Activated T-helper 9 cell treated with anti-CD3 and anti-CD28 coated beads, Interleukin-2, amount 50 U/mL, for 16 hours (primary cell): ENCODE results near the gene ZBTB11.
"Not testable (repeated sequence)": the region's sequence is repeated elsewhere in the genome, so short reads cannot be mapped to it uniquely, and the experiment has no call there.

Experiments used
- DNase-seq: peaks from one replicate; pipeline ENCODE4 v3.0.0-alpha.2; 2020; ENCODE audit warnings: low read depth

The ZBTB11 gene, protein sequence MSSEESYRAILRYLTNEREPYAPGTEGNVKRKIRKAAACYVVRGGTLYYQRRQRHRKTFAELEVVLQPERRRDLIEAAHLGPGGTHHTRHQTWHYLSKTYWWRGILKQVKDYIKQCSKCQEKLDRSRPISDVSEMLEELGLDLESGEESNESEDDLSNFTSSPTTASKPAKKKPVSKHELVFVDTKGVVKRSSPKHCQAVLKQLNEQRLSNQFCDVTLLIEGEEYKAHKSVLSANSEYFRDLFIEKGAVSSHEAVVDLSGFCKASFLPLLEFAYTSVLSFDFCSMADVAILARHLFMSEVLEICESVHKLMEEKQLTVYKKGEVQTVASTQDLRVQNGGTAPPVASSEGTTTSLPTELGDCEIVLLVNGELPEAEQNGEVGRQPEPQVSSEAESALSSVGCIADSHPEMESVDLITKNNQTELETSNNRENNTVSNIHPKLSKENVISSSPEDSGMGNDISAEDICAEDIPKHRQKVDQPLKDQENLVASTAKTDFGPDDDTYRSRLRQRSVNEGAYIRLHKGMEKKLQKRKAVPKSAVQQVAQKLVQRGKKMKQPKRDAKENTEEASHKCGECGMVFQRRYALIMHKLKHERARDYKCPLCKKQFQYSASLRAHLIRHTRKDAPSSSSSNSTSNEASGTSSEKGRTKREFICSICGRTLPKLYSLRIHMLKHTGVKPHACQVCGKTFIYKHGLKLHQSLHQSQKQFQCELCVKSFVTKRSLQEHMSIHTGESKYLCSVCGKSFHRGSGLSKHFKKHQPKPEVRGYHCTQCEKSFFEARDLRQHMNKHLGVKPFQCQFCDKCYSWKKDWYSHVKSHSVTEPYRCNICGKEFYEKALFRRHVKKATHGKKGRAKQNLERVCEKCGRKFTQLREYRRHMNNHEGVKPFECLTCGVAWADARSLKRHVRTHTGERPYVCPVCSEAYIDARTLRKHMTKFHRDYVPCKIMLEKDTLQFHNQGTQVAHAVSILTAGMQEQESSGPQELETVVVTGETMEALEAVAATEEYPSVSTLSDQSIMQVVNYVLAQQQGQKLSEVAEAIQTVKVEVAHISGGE

DNA sequence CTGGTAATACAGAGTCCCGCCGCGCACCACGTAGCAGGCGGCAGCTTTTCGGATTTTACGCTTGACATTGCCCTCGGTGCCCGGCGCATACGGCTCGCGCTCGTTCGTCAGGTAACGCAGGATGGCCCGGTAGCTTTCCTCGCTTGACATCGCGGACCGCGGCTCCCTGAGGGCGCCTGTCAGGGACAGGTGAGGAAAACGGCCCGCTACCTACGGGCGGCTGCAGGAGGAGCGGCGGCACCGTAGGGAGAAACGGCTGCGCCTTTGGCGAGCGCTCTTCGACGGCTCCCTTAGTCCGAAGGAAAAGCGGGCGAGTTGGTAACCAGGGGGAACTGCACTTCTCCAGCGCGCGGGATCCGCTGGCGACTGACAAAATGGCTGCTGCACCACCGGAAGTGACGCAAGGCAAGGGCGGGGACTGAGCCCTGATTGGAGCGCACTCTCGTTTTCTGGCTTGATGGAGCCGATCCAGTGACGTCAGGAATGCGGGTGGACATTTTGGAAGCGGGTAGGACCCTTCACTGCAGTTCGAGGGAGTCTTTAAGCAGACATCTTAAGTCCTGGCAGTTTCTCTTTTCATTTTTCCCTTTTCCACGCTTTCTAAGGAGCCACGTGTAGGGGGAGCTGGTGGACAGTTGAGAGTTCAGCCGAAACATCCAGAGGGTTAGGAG, at the start of gene ZBTB11:
Gene ZBTB11 (minus strand): TSS at position 368 of the 671 bp plus-strand sequence. CDS start 218 bp downstream, at position 150.
- peak; percentile 99 for DNase-seq

DNA sequence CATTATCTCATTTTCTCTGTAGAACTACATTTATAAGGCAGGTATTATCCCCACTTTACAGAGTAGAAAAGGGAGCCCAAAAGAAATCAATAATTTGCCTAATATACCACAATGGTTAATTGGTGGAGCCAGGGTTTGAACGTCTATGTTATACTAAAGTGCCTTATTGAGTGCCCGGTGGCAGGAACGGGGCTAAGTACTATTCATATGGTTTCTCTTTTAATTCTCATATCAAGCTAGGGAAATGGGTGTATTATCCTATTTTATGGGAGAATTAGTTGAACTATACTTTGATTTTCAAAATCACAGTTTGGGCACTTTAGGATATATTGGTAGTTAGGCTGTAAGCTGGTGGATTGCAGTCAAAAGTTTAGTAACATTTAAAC, 49.0 kb upstream of the ZBTB11 start:
- DNase-seq: no peak

DNA sequence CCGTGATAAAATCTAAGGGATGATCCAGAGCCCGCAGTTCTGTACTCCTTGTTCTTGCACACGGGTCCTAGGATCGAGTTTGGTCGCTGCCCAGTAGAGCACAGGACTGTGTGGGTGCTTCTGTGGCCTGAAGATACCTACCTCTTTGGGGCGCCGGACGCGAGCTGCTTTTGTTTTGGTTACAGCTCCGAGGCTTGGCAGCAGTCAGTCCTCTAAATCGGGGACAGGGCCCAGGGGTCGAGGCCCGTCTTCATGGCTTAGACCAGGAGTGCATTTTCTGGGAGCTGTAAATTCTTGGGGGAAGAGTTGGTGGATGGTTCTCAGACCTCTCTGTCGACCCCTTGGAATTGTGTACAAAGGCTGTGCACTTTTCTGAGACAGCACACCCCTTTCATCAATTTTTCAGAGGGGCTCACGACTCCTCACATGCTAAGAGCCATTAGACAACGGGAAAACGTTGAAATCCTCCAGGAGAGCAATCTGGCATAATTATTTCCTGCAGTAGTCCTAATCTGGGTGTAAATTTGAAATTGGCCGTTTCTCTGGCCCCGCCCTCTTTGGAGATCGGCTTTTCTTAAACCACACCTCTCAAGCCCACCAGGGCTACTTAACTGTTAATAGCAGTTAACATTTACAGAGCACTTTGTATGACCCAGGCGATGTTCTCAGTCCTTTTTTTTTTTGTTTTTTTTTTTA, 48.4 kb upstream of the ZBTB11 start:
- DNase-seq: peak; percentile 7

DNA sequence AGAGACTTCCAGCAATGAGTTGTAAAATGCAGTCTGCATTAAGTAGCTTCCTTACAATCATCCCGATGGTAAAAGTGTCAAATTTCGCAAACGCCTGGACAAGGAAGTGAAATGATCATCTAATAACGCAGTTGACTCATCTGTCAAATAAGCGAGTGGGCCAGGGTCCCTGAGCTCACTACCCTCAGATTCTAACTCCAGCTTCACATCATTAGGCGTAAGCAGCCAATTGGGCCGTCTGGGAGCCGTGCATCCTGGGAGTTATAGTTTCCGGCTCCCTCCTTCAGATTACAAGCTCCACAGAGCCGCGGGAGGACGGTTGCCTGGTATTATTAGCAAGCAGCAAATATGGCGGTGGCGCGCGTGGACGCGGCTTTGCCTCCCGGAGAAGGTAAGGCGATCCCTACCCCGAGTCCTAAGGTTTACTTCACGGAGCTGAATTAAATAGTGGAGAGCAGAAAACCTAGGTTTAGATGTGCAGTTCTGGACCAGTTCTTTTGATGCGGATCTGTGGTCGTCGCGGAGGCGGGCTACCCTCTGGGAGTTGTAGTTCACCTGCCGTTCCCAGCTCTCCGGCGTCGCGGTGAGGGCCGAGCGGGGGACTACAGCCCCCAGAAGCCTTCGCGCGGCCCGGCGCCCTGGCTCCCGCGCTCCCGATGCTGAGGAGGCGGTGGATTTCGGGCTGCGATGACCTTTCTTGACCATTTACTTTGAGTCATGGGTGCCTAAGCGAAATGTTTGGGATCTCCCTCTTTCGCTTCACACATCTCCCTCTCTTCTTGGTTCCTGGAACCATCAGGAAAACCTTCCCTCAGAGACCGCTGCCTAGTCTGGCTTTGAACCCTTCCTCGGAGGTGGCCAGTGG, 47.6 kb upstream of the ZBTB11 start, which contains the start of gene CEP97:
Gene CEP97 (plus strand): TSS at position 286 of the 865 bp plus-strand sequence. CDS start 63 bp downstream, at position 349.
- DNase-seq: peak; percentile 82

DNA sequence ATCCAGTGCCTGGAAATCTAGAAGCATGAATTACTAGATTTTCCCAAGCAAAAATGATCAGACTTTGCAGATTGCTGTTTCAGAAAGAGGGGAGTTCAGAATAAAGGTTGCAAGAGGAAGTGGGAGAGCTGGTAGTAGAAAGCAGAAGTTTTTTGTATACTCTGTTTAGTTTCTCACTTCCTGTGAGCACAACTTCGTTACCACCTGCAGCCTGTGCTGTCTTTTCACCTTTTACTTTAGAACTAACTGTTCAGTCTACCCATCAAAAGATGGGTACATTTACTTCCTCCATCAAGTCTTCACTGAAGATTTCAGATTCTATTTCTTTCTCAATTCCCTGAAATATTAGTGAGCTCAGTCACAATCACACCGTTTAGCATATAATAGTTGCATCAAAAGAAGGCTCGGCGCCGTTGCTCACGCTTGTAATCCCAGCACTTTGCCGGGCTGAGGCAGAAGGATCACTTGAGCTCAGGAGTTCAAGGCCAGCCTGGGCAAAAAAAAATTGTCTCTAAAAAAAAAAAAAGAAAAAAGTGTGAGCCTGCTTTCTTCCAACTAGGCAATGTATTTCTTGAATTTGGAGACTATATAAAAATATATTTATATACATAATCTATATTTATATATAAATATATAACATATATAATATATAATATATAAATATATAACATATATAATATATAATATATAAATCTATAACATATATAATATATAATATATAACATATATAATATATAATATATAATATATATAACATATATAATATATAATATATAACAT, 45.7 kb upstream of the ZBTB11 start:
- DNase-seq: no peak

DNA sequence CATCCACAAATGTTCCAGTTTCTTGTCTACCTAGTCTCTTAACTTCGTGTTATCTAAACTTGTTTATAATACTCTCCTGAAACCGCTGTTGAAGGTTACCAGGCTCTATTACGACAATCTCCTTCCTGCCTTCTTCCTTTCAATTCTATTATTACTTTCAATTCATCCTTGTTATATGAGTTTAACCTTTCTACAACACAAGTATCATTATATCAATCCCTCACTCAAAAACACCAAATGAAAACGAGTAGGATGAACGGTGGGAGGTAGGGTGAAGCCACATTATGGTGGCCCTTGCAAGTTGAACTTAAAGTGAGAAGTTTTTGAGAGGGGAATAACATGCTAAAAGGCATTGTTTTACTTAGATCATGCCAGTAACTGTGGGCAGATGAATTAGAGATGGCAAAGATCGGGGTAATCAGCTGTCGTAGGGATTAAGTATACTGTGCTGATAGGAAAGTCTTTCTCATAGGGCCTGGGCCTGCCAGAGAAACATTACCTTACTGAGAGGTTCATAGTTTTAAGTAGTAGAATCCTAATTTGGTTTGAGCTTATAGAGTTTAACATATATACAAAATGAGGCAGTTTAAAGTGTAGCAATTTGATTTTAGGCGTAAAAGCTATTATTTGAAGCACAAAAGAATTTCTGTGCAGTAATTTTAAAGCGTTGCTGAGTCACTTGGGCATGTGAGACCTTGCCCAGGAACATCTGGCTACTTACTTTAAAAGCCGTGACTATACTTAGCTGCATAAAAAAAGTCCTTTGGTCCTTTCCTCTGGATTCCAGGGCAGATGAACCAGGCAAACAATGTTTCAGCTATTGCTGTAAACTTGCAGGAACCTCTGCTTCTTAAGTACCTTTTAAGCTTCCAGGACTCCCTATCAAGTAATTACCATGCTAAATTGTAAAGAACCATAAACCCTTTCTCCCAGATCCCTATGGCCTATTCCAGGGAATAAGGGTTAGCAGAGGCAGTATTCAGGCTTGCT, 44.2 kb upstream of the ZBTB11 start:
- DNase-seq: no peak

DNA sequence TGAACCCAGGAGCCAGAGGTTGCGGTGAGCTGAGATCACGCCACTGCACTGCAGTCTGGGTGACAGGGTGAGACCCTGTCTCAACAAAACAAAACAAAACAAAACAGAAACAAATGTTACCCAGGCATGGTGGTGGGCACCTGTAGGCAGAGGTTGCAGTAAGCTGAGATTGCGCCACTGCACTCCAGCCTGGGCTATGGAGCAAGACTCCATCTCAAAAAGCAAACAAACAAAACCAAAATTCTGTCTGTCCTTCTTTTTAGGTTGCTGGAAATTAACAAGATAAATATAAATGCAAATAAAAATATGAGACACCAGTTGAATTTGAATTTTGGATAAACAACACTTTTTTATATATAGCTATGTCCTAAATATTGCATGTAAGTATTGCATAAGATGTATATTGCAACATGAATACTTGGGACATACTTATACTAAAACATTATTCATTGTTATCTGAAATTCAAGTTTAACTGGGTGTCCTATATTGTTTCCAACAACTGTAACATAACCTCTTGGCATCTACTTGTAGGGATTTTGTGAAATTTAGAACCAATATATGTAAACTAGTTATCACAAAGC, 42.8 kb upstream of the ZBTB11 start:
- DNase-seq: no peak

DNA sequence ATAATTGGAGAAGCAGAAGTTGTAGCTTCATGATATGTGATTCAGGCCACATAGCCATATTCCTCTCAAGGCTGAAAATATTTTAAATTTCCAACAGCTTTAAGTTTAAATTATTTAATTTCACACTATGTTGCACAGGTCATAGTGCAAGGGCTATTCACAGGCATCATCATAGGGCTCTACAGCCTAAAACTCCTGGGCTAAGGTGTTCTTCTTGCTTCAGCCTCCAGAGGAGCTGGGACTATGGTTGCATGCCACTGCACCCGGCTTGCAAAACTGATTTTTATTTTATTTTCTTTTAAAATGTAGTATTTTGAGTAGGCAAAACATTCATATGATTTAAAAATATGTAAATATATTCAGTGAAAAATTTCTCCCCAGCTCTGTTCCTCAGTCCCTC, 41.5 kb upstream of the ZBTB11 start:
- no peak for DNase-seq

DNA sequence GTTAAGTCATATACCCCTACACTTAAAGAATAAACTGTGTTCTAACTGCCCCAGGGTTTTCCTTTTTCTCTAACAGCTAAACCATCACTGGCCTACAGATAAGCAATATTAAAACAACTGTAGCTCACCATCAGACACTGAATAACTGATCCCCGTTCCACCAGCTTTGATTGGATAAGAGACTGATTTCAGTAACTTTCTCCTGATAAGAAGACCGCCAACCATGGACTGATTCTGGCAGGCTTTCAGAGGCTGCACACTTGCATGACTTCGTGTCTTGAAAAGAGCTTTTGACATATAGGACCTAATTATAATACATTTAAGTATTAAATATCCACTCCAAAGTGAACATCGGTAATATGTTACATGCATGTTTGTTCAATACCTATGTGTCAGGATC, 32.2 kb upstream of the ZBTB11 start:
- DNase-seq: no peak

DNA sequence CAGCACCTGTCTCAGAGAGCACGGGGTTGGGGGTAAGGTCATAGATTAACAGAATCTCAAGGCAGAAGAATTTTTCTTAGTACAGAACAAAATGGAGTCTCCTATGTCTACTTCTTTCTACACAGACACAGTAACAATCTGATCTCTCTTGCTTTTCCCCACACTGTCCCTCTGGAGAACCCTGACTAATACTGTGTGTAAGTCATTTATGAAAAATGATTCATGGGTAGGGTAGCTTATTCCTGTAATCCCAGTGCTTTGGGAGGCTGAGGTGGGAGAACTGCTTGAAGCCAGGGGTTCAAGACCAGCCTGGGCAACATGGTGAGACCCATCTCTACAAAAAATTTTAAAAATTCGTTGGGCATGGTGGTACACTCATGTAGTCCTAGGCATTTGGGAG, 27.7 kb upstream of the ZBTB11 start:
- not testable (repeated sequence) for DNase-seq

DNA sequence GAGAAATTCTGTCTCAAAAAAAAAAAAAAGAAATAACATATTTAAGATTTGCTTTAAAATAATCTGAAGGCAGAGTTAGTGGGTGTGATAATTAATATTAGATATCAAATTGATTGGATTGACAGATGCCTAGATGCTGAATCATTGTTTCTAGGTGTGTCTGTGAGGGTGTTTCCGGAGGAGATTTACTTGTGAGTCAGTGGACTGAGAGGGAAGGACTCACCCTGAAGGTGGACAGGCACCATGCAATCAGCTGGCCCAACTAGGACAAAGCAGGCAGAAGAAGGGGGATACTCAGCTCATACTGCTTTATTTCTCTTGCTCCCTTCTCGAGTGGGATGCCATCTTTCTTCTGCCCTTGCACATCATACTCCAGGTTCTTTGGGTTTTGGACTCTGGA, 26.2 kb upstream of the ZBTB11 start:
- DNase-seq: no peak

DNA sequence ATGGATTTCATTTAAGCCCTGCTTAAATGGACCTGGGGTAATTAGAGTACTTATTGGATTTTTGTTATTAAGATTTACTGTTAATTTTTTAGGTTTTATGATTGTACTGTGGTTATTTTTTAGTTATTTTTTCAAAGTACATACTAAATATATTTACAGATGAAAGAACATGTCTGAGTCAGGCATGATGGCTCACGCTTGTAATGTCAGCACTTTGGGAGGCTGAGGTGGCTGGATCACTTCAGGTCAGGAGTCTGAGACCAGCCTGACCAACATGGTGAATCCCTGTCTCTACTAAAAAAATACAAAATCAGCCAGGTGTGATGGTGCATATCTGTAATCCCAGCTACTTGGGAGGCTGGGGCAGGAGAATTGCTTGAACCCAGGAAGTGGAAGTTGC, 25.8 kb upstream of the ZBTB11 start:
- no peak for DNase-seq

DNA sequence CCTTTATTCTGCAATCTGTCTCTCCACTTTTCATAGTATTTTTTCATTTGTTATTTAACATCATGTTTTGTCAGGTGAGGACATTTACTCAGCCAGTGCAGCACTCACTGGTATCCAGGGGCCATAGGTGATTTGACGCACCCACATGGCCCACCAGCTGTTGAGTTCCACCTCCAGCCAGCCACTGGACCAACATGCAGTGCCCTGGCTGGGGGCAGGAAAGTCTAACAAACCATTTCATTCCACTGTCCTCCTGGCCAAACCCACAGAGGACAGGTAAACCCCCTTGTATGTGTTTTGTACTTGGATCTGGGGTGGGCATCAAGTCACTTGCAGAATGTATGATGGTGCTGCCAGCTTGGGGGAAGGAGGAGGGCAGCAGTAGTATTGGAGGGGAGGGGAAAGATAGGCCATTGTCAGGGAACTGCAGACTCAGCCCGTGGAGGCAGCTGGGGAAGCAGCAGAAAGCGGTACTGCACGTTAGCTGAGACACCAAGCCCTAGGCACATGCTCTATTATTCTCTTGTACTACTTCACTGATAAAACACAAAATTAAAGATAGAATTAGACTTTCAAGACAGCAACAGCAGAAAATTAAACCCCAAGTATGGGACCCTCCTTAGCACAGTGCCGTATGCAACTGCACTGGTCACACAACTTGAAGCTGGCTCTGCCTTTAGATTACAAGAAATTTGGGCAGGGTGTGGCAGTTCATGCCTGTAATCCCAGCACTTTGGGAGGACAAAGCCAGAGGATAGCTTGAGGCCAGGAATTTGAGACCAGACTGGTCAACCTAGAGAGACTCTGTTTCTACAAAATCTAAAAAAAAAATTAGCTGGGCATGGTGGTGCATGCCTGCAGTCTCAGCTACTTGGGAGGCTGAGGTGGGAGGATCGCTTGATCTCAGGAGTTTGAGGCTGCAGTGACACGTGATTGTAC, 25.0 kb upstream of the ZBTB11 start:
- DNase-seq: no peak

DNA sequence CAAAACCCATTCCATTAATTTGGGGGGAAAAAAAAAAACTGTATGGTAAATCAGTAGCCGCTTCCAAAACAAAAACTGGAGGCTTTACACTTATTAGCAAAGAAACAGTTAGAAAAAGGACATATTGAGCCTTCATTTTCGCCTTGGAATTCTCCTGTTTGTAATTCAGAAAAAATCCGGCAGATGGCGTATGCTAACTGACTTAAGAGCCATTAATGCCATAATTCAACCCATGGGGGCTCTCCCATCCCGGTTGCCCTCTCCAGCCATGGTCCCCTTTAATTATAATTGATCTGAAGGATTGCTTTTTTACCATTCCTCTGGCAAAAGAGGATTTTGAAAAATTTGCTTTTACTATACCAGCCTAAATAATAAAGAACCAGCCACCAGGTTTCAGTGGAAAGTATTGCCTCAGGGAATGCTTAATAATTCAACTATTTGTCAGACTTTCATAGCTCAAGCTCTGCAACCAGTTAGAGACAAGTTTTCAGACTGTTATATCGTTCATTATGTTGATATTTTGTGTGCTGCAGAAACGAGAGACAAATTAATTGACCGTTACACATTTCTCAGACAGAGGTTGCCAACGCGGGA, 18.9 kb upstream of the ZBTB11 start:
- DNase-seq: no peak

DNA sequence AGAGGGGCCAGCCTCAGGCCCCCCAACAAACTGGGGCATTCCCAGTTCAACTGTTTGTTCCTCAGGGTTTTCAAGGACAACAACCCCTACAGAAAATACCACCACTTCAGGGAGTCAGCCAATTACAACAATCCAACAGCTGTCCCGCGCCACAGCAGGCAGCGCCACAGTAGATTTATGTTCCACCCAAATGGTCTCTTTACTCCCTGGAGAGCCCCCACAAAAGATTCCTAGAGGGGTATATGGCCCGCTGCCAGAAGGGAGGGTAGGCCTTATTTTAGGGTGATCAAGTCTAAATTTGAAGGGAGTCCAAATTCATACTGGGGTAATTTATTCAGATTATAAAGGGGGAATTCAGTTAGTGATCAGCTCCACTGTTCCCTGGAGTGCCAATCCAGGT, 17.9 kb upstream of the ZBTB11 start:
- not testable (repeated sequence) for DNase-seq

DNA sequence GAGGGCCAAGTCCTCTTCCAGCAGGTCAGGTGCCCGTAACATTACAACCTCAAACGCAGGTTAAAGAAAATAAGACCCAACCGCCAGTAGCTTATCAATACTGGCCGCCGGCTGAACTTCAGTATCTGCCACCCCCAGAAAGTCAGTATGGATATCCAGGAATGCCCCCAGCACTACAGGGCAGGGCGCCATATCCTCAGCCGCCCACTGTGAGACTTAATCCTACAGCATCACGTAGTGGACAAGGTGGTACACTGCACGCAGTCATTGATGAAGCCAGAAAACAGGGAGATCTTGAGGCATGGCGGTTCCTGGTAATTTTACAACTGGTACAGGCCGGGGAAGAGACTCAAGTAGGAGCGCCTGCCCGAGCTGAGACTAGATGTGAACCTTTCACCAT, 16.6 kb upstream of the ZBTB11 start:
- DNase-seq: peak; percentile 12
